Tibial artery (tissue), 4 donors: Measurements from ENCODE around the gene ATAD3C.
"Not testable (repeated sequence)": the region's sequence is repeated elsewhere in the genome, so short reads cannot be mapped to it uniquely, and the experiment has no call there.

Experiments used
- DNase-seq, 2 donors: peaks; one replicate each; pipeline ENCODE4 v3.0.0-alpha.2; 2019
- H3K27ac ChIP-seq, 2 donors: fragments of 200-600 bp; sonication (generic) in 1 of 2; 1 replicate in 1 of 2; 2 replicates in 1 of 2; pipeline ENCODE4 v1.5.1; 2018 to 2019; ENCODE audit warnings: mild to moderate bottlenecking in 1 of 2
- H3K27me3 ChIP-seq, 2 donors: fragments of 200-600 bp; sonication (generic) in 1 of 2; one replicate each; pipeline versions ENCODE4 v1.5.1 to v1.6.0; 2016 to 2019
- H3K36me3 ChIP-seq, 3 donors: fragments of 200-600 bp; sonication (generic) in 2 of 3; one replicate each; pipeline ENCODE4 v1.5.1; 2016 to 2019; ENCODE audit warnings: mild to moderate bottlenecking in 2 of 3
- H3K4me1 ChIP-seq, 4 donors: fragments of 200-600 bp; sonication (generic) in 2 of 4; 1 replicate in 3 of 4; 2 replicates in 1 of 4; pipeline ENCODE4 v1.5.1; 2016 to 2019
- H3K4me3 ChIP-seq, 2 donors: fragments of 200-600 bp; sonication (generic) in 1 of 2; 1 replicate in 1 of 2; 2 replicates in 1 of 2; pipeline ENCODE4 v1.5.1; 2018 to 2019; ENCODE audit warnings: mild to moderate bottlenecking in 2 of 2
- H3K9me3 ChIP-seq, 3 donors: fragments of 200-600 bp; sonication (generic) in 1 of 3; one replicate each; pipeline ENCODE4 v1.5.1; 2016 to 2019
- CTCF ChIP-seq, 2 experiments: fragments of 200-600 bp in 1 of 2; fragments of 450-650 bp in 1 of 2; IDR thresholded peaks; one replicate each; pipeline ENCODE4 v1.5.1; 2017 to 2019; ENCODE audit warnings: antibody characterized with exemption in 2 of 2, mild to moderate bottlenecking in 1 of 2, moderate library complexity in 1 of 2
- intact Hi-C: fragments of 100-400 bp; cut with DNase I; formaldehyde crosslinking; loops from one replicate; pipeline ENCODE4 v1.15.0; 2023; ENCODE audit warnings: low total_unique reads

ATAD3C gene

GRCh38 chr1:1425753-1426495 lies 23.6 kb upstream of the ATAD3C start:
- intact Hi-C loops: no loop called here
- Histone ChIP-seq H3K4me1 (peaks cover 0 to 20% (median 15%) of the 10 kb centered on the region in 4 donors), H3K4me3 (no peak overlapping the region), H3K27me3 (peaks cover 0 to 41% of the 10 kb centered on the region in 2 donors), H3K36me3 (no peaks in the 10 kb centered on the region), H3K9me3 (no peaks in the 10 kb centered on the region), H3K27ac (no peak overlapping the region)
- TF ChIP-seq CTCF (IDR thresholded peaks at IDR 0.05): no peak
- DNase-seq: no peak

DNA sequence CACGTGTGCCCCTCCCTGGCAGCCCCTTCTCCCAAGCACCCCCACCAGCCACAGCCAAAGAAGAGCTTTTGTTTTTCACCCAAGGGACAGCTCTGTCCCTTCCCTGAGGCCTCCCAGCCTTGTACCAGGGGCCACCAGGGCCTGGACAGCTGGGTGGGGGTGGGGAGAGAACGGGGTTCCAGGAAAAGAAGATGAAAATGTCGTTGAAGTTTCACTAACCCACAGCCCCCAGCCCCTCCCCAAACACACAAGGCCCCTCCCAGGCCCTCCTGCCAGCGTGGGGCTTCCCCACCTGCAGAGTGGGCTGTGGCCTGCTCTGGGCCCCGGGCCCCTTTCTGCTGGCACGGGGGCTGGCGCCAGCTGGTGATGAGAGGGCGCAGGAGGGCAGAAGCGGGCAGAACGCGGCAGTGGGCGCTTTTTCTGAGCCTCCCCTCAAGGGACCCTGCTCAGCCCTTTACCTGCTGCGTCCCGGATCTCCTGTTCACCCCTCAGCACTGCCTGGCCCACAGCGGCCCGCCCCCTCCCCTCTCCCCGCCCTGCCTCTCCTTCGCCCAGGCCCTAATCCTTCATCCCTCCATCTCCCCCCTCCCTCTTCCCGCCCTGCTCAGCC lies 22.9 kb upstream of the ATAD3C start:
- no peak for DNase-seq
- Histone ChIP-seq H3K27me3 (peaks cover 0 to 34% of the 10 kb centered on the region in 2 donors), H3K4me3 (no peak overlapping the region)

DNA sequence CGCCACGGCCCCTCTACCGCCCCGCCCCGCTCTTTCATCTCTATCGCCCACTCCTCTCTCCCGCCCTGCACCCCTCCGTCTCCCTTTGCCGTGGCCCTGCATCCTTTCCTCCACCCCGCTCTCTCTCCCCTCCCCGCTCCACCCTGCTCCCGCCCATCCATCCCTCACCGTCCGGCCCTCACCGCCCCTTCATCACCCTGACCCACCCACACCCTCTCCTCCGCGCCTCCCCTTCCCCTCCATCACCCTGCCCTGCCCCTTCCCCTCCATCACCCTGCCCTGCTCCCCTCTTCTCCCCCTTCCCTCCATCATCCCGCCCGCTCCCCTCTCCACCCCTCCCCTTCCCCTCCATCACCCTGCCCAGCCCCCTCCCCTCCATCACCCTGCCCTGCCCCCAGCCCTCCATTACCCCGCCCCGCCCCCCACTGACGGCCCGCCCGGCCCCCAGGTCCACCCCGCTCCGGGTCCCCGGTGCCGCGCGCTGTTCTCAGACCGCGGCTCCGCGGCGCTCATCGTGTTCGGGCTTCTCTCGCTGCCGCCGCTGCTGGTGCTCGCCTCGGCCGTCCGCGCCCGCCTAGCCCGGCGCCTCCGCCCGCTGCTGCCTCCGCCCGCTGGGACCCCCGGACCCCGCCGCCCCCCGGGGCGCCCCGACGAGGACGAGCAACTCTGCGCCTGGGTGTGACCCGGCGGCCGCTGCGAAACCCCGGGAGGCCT lies 22.2 kb upstream of the ATAD3C start:
- peaks cover 4 to 34% (median 28%) of the 10 kb centered on the region in 4 donors for H3K4me1 ChIP-seq
- no peaks in the 10 kb centered on the region for H3K36me3 ChIP-seq
- intact Hi-C loops: no loop called here
- peaks cover 0 to 27% of the 10 kb centered on the region in 2 donors for H3K27me3 ChIP-seq
- DNase-seq: peak in 1 of 2 donors; percentile 68
- no peak for TF ChIP-seq CTCF (IDR thresholded peaks at IDR 0.05)
- peak overlapping the region in 1 of 2 donors; percentile 33 for H3K27ac ChIP-seq
- H3K9me3 ChIP-seq: no peaks in the 10 kb centered on the region
- peak overlapping the region; percentile 27 to 46 for H3K4me3 ChIP-seq

More for the DNA sequence above, 22.9 kb upstream of the ATAD3C start:
- Histone ChIP-seq H3K36me3 (no peaks in the 10 kb centered on the region), H3K27ac (no peak overlapping the region), H3K4me1 (peaks cover under 1 to 27% (median 22%) of the 10 kb centered on the region in 4 donors), H3K9me3 (no peaks in the 10 kb centered on the region)
- intact Hi-C loops: no loop called here
- no peak for TF ChIP-seq CTCF (IDR thresholded peaks at IDR 0.05)

- Histone ChIP-seq H3K27ac (peak overlapping the region in 1 of 2 donors; percentile 33), H3K4me1 (peaks cover 4 to 39% (median 31%) of the 10 kb centered on the region in 4 donors), H3K36me3 (no peaks in the 10 kb centered on the region), H3K27me3 (peaks cover 0 to 24% of the 10 kb centered on the region in 2 donors), H3K9me3 (no peaks in the 10 kb centered on the region), H3K4me3 (peak overlapping the region; percentile 27 to 46)
- intact Hi-C loops: no loop called here
- TF ChIP-seq CTCF (IDR thresholded peaks at IDR 0.05): no peak
- DNase-seq: no peak
Measured at GRCh38 chr1:1427820-1428148, 21.7 kb upstream of the ATAD3C start.

DNA sequence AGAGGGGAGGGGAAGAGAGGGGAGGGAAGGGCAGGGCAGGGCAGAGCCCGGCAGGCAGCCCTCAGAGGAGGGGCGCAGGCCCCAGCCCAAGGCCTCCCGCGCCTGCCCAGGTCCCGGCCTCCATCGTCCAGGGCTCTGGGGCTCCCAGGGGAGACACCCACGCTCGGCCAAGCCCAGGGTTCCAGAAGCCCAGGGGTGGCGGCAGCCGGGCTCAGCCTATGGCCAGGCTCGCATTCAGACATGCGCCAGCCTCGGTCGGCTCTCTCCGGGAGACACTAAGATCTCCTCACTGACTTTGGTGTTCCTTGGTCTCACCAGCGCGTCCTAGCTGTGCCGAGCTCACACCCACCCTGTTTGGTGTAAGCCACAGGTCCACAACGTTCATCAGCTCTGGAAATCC lies 21.3 kb upstream of the ATAD3C start:
- intact Hi-C loops: no loop called here
- peaks cover 0 to 24% of the 10 kb centered on the region in 2 donors for H3K27me3 ChIP-seq
- H3K4me3 ChIP-seq: no peak overlapping the region
- no peaks in the 10 kb centered on the region for H3K9me3 ChIP-seq
- H3K4me1 ChIP-seq: peaks cover 4 to 43% (median 33%) of the 10 kb centered on the region in 4 donors
- H3K27ac ChIP-seq: no peak overlapping the region
- no peak for TF ChIP-seq CTCF (IDR thresholded peaks at IDR 0.05)
- H3K36me3 ChIP-seq: no peaks in the 10 kb centered on the region
- no peak for DNase-seq

- H3K36me3 ChIP-seq, intact Hi-C loops, H3K4me3 ChIP-seq, DNase-seq, H3K9me3 ChIP-seq: not testable (repeated sequence)
- peak overlapping the region in 1 of 2 donors; percentile 81 for H3K27ac ChIP-seq
- peaks cover 0 to 25% of the 10 kb centered on the region in 2 donors for H3K27me3 ChIP-seq
- H3K4me1 ChIP-seq: peaks cover 4 to 51% (median 41%) of the 10 kb centered on the region in 4 donors
Measured at GRCh38 chr1:1428967-1429366, 20.5 kb upstream of the ATAD3C start.
